HG03108 (cell line): ENCODE measurements around the gene CLPTM1L.
A peak's percentile ranks its signal among the peaks of the same experiment; 100 is the strongest.

ENCODE experiments used
- ATAC-seq: cut with Tn5 transposase; IDR thresholded peaks from one replicate; pipeline ENCODE4 v1.9.1; 2021; ENCODE audit warnings: moderate library complexity; ENCODE audit not compliant: unreplicated experiment

Gene CLPTM1L

GRCh38 chr5:1315709-1316587, 29.0 kb downstream of the CLPTM1L start:
- ATAC-seq: peak; percentile 42

- ATAC-seq: no peak
Measured at GRCh38 chr5:1315018-1315708, 29.7 kb downstream of the CLPTM1L start.

- ATAC-seq: no peak
Measured at GRCh38 chr5:1314564-1314982, 30.3 kb downstream of the CLPTM1L start.

- peak; percentile 73 for ATAC-seq
Measured at GRCh38 chr5:1312993-1313833, 31.7 kb downstream of the CLPTM1L start.

GRCh38 chr5:1312206-1312605, 32.7 kb downstream of the CLPTM1L start:
- no peak for ATAC-seq

GRCh38 chr5:1311439-1312055, 33.4 kb downstream of the CLPTM1L start:
- no peak for ATAC-seq

GRCh38 chr5:1310118-1310517, 34.8 kb downstream of the CLPTM1L start:
- ATAC-seq: no peak

GRCh38 chr5:1304033-1304432, 40.9 kb downstream of the CLPTM1L start:
- no peak for ATAC-seq

GRCh38 chr5:1302258-1302657, 42.6 kb downstream of the CLPTM1L start:
- ATAC-seq: no peak

GRCh38 chr5:1300581-1301083, 44.3 kb downstream of the CLPTM1L start:
- ATAC-seq: no peak

- no peak for ATAC-seq
Measured at GRCh38 chr5:1299961-1300360, 44.9 kb downstream of the CLPTM1L start.

GRCh38 chr5:1299511-1299850, 45.4 kb downstream of the CLPTM1L start:
- no peak for ATAC-seq

GRCh38 chr5:1298723-1299510, 46.0 kb downstream of the CLPTM1L start:
- ATAC-seq: no peak

- no peak for ATAC-seq
Measured at GRCh38 chr5:1298067-1298551, 46.8 kb downstream of the CLPTM1L start.

- ATAC-seq: no peak
Measured at GRCh38 chr5:1297243-1297642, 47.7 kb downstream of the CLPTM1L start.

GRCh38 chr5:1295650-1296037, 49.3 kb downstream of the CLPTM1L start:
- ATAC-seq: no peak

- no peak for ATAC-seq
Measured at GRCh38 chr5:1294835-1295649, 49.9 kb downstream of the CLPTM1L start, which contains the start of gene TERT. TERT (minus strand) TSS chr5:1295068; CDS start chr5:1294989, 79 bp downstream.

- no peak for ATAC-seq
Measured at GRCh38 chr5:1294206-1294834, 50.6 kb downstream of the CLPTM1L start.
